HL-60/S4 treated with phorbol 12-myristate 13-acetate at 8.2 ng/mL for 4 days and 3 days (cell line): Measurements from ENCODE around the gene ADCK1.
"Not testable (repeated sequence)": the region's sequence is repeated elsewhere in the genome, so short reads cannot be mapped to it uniquely, and the experiment has no call there.

Source experiments
- in situ Hi-C: fragments of 300-500 bp; cut with MboI; formaldehyde crosslinking; loops from 2 replicates; pipeline ENCODE4 v1.15.0; 2022; ENCODE audit warnings: low sequenced_read_pairs

The ADCK1 gene

GRCh38 chr14:77926942-77927341 lies 127.0 kb downstream of the ADCK1 start:
- in situ Hi-C loops: no loop called here

GRCh38 chr14:77931441-77931840 lies 131.5 kb downstream of the ADCK1 start:
- in situ Hi-C loops: no loop called here

GRCh38 chr14:77936138-77936639 lies 136.3 kb downstream of the ADCK1 start:
- in situ Hi-C loops: no loop called here

- in situ Hi-C loops: no loop called here
Observed at GRCh38 chr14:77947372-77947771, 147.5 kb downstream of the ADCK1 start.

GRCh38 chr14:77950371-77951063 lies 150.6 kb downstream of the ADCK1 start:
- in situ Hi-C loops: no loop called here

GRCh38 chr14:77955816-77956484 lies 156.0 kb downstream of the ADCK1 start:
- in situ Hi-C loops: no loop called here

- in situ Hi-C loops: not testable (repeated sequence)
Observed at GRCh38 chr14:77959686-77960085, 159.8 kb downstream of the ADCK1 start.

- in situ Hi-C loops: no loop called here
Observed at GRCh38 chr14:77961847-77962580, 162.1 kb downstream of the ADCK1 start.

- in situ Hi-C loops: no loop called here
Observed at GRCh38 chr14:77962731-77963520, 163.0 kb downstream of the ADCK1 start.

GRCh38 chr14:77964586-77964985 lies 164.7 kb downstream of the ADCK1 start:
- in situ Hi-C loops: no loop called here

GRCh38 chr14:77965050-77965449 lies 165.1 kb downstream of the ADCK1 start:
- in situ Hi-C loops: no loop called here

GRCh38 chr14:77965919-77966435 lies 166.1 kb downstream of the ADCK1 start:
- in situ Hi-C loops: no loop called here

GRCh38 chr14:77967110-77967509 lies 167.2 kb downstream of the ADCK1 start:
- in situ Hi-C loops: no loop called here

- in situ Hi-C loops: no loop called here
Observed at GRCh38 chr14:77970646-77971045, 170.7 kb downstream of the ADCK1 start.

GRCh38 chr14:77973246-77973645 lies 173.3 kb downstream of the ADCK1 start:
- in situ Hi-C loops: no loop called here

- in situ Hi-C loops: no loop called here
Observed at GRCh38 chr14:77976591-77976990, 176.7 kb downstream of the ADCK1 start.

GRCh38 chr14:77979171-77979570 lies 179.3 kb downstream of the ADCK1 start:
- in situ Hi-C loops: no loop called here

GRCh38 chr14:77979666-77980351 lies 179.9 kb downstream of the ADCK1 start:
- in situ Hi-C loops: no loop called here

- in situ Hi-C loops: no loop called here
Observed at GRCh38 chr14:77980475-77981321, 180.8 kb downstream of the ADCK1 start.
